A549 (cell line): Measurements from ENCODE around the gene TMSB4X. TPM values are rescaled to one million over a fixed set of nuclear protein-coding genes. Genes with fewer than 3 reads are reported as not detected.
A peak's percentile ranks its signal among the peaks of the same experiment; 100 is the strongest.

Source experiments
- ATAC-seq, 2 experiments: fragments of 200-7000 bp in 1 of 2; fragments of >200 bp in 1 of 2; cut with Nextera tagmentation in 1 of 2; cut with Tn5 transposase in 1 of 2; 3 replicates each; pipeline versions ENCODE4 v1.8.0 to v1.9.1; 2018 to 2020; ENCODE audit warnings: mild to moderate bottlenecking in 1 of 2, moderate library complexity in 1 of 2
- CTCF ChIA-PET: fragments of 300-600 bp; sonication (Branson Sonifier 250); formaldehyde crosslinking; extraction: SDS; loops from one replicate; lab custom pipeline; 2021; ENCODE audit warnings: antibody characterized with exemption, inconsistent platforms; lab: Yijun Ruan, JAX
- POLR2A ChIA-PET: fragments of 350-600 bp; formaldehyde crosslinking; extraction: SDS; loops from one replicate; lab custom pipeline; 2021; ENCODE audit warnings: antibody characterized with exemption, inconsistent platforms; lab: Yijun Ruan, JAX
- DNase-seq, 2 experiments: peaks; one replicate each; pipeline versions ENCODE4 v3.0.0 to v3.0.0-alpha.2; 2011 to 2016; ENCODE audit warnings: low read depth in 1 of 2, low spot score in 1 of 2
- FAIRE-seq: peaks from 2 replicates; lab custom pipeline; 2011; peaks lifted over from hg19 to GRCh38; lab: Jason Lieb, UNC
- H3K27ac ChIP-seq, 2 experiments: fragments of >200 bp; sonication (Bioruptor Twin); formaldehyde crosslinking; 3 replicates each; pipeline ENCODE4 v1.5.1; 2016 to 2017
- H3K4me1 ChIP-seq: fragments of >200 bp; sonication (Bioruptor Twin); formaldehyde crosslinking; 3 replicates; pipeline ENCODE4 v1.6.1; 2016
- H3K4me2 ChIP-seq: fragments of >200 bp; sonication (Bioruptor Twin); formaldehyde crosslinking; 3 replicates; pipeline ENCODE4 v1.6.1; 2016
- H3K4me3 ChIP-seq: fragments of >200 bp; sonication (Bioruptor Twin); formaldehyde crosslinking; 3 replicates; pipeline ENCODE4 v1.5.1; 2016
- H3K9me3 ChIP-seq: fragments of >200 bp; sonication (Bioruptor Twin); formaldehyde crosslinking; 3 replicates; pipeline ENCODE4 v1.6.1; 2016
- BHLHE40 ChIP-seq: IDR thresholded peaks from 2 replicates; pipeline ENCODE4 v1.6.1; 2012; ENCODE audit warnings: low read depth, low read length, inconsistent platforms
- CBX8 ChIP-seq: fragments of 200-600 bp; sonication (generic); IDR thresholded peaks from 2 replicates; pipeline ENCODE4 v1.6.1; 2016
- E2F6 ChIP-seq: IDR thresholded peaks from 2 replicates; pipeline ENCODE4 v1.6.1; 2012; ENCODE audit warnings: low read depth, borderline replicate concordance
- EP300 ChIP-seq, 2 experiments: fragments of >200 bp; sonication (Bioruptor Twin); formaldehyde crosslinking; IDR thresholded peaks; 2 replicates in 1 of 2; 3 replicates in 1 of 2; pipeline ENCODE4 v1.6.1; 2016 to 2017
- ESRRA ChIP-seq: fragments of 150-350 bp; IDR thresholded peaks from 2 replicates; pipeline ENCODE4 v1.6.1; 2014; ENCODE audit warnings: mild to moderate bottlenecking, low read length, borderline replicate concordance
- FOSL2 ChIP-seq, 2 experiments: fragments of 450-650 bp in 1 of 2; fragments of >200 bp in 1 of 2; sonication (Bioruptor Twin) in 1 of 2; formaldehyde crosslinking; IDR thresholded peaks; 2 replicates each; pipeline versions ENCODE4 v1.5.0 to v1.6.1; 2016 to 2020; ENCODE audit warnings: mild to moderate bottlenecking in 1 of 2, moderate library complexity in 1 of 2
- FOXS1 ChIP-seq: fragments of 250-450 bp; sonication (Bioruptor Pico); IDR thresholded peaks from 2 replicates; pipeline ENCODE4 v1.5.0; 2020; ENCODE audit warnings: mild to moderate bottlenecking, moderate library complexity
- GATA3 ChIP-seq: IDR thresholded peaks from 2 replicates; pipeline ENCODE4 v1.6.1; 2012; ENCODE audit warnings: borderline replicate concordance
- HES2 ChIP-seq: fragments of >200 bp; sonication (Bioruptor Twin); formaldehyde crosslinking; IDR thresholded peaks from 2 replicates; pipeline ENCODE4 v1.6.1; 2016
- HOXA7 ChIP-seq: fragments of 250-450 bp; sonication (Bioruptor Pico); IDR thresholded peaks from 2 replicates; pipeline ENCODE4 v1.5.0; 2020; ENCODE audit warnings: mild to moderate bottlenecking, moderate library complexity
- HOXB5 ChIP-seq: fragments of 250-450 bp; sonication (Bioruptor Pico); IDR thresholded peaks from 2 replicates; pipeline ENCODE4 v1.5.0; 2020; ENCODE audit warnings: mild to moderate bottlenecking, moderate library complexity
- JUN ChIP-seq, 2 experiments: fragments of >200 bp; sonication (Bioruptor Twin); formaldehyde crosslinking; IDR thresholded peaks; 2 replicates in 1 of 2; 3 replicates in 1 of 2; pipeline ENCODE4 v1.6.1; 2016 to 2017
- MAFK ChIP-seq: fragments of 450-650 bp; IDR thresholded peaks from 2 replicates; pipeline ENCODE4 v1.6.1; 2014; ENCODE audit not compliant: partially characterized antibody
- MAX ChIP-seq: IDR thresholded peaks from 2 replicates; pipeline ENCODE4 v1.6.1; 2012
- MYC ChIP-seq: IDR thresholded peaks from 2 replicates; pipeline ENCODE4 v1.6.1; 2012; ENCODE audit warnings: mild to moderate bottlenecking, inconsistent platforms, low read length, improper control_type of control experiment, borderline replicate concordance
- NR3C1 ChIP-seq: fragments of >200 bp; sonication (Bioruptor Twin); formaldehyde crosslinking; IDR thresholded peaks from 3 replicates; pipeline ENCODE4 v1.6.1; 2017
- POLR2AphosphoS2 ChIP-seq: conservative IDR thresholded peaks from 2 replicates; pipeline ENCODE4 v1.6.1; 2012; ENCODE audit warnings: low read length, improper control_type of control experiment, inconsistent platforms
- RAD21 ChIP-seq, 2 experiments: fragments of >200 bp in 1 of 2; sonication (Bioruptor Twin) in 1 of 2; formaldehyde crosslinking in 1 of 2; IDR thresholded peaks in 1 of 2; conservative IDR thresholded peaks in 1 of 2; 2 replicates in 1 of 2; 3 replicates in 1 of 2; pipeline ENCODE4 v1.6.1; 2012 to 2018; ENCODE audit warnings: inconsistent platforms in 1 of 2
- RARB ChIP-seq: fragments of 250-450 bp; sonication (Bioruptor Pico); IDR thresholded peaks from 2 replicates; pipeline ENCODE4 v1.8.0; 2021; ENCODE audit warnings: mild to moderate bottlenecking, moderate library complexity
- TFCP2L1 ChIP-seq: fragments of 250-450 bp; sonication (Bioruptor Pico); IDR thresholded peaks from 2 replicates; pipeline ENCODE4 v1.5.0; 2021; ENCODE audit warnings: mild to moderate bottlenecking
- ZNF302 ChIP-seq: fragments of 250-450 bp; sonication (Bioruptor Pico); IDR thresholded peaks from 2 replicates; pipeline ENCODE4 v1.9.0; 2021; ENCODE audit warnings: inconsistent platforms, mild to moderate bottlenecking, moderate library complexity
- WGBS: methylation state at CpG from one replicate; pipeline ENCODE4 v1.1.6; 2017; ENCODE audit errors: missing lambda C conversion rate; 5-methylcytosine and 5-hydroxymethylcytosine counted together
- polyA plus RNA-seq, 4 experiments: library from polyadenylated mRNA; depleted of rRNA in 3 of 4; stranded (reverse); fragments of >200 nt; fragmentation: RNase III in 1 of 4; extraction: RNeasy Plus Mini Kit Qiagen cat#74134 plus additional on column Dnase treatment in 1 of 4; gene quantifications; 2 replicates in 3 of 4; 3 replicates in 1 of 4; pipeline ENCODE4 v1.2.3, GENCODE V29; 2011 to 2017

TMSB4X gene
- polyA plus RNA-seq, 2 of the 4 experiments (the other 2 are of a cell fraction), result 3,130 to 7,447 TPM

GRCh38 chrX:12997906-12998687 is 23.2 kb downstream of the TMSB4X start:
- no peak for DNase-seq
- FAIRE-seq, result no peak
- peak overlapping the region; percentile 85 for H3K4me2 ChIP-seq
- H3K9me3 ChIP-seq, result no peaks in the 10 kb centered on the region
- peak overlapping the region; percentile 86 to 91 for H3K27ac ChIP-seq
- CTCF ChIA-PET, result interaction anchor here (1.1 to 1.5 kb wide), 3 partner anchors 10 to 13 kb away, joined by 3 to 5 read pairs (median 3); no protein-coding TSS in a partner anchor
- POLR2A ChIA-PET, result interaction anchor here (0.6 kb wide), 1 partner anchor 22 kb away, joined by 4 read pairs; no protein-coding TSS in a partner anchor
- ATAC-seq, result peak in 1 of 2 experiments; percentile 41; a peak in 3 of 6 replicates
- TF ChIP-seq MAX (peak; percentile 59), GATA3 (peak; percentile 25; the same call in 1 of the 2 replicates), E2F6 (peak; percentile 55; the same call in 1 of the 2 replicates), HOXA7 (no peak), ESRRA (no peak)
- WGBS, result 13% methylated on average over 5 of the region's 5 CpGs
- H3K4me1 ChIP-seq, result peaks cover 71% of the 10 kb centered on the region
- no peak overlapping the region for H3K4me3 ChIP-seq

- peak; percentile 61 for FAIRE-seq
Measured at GRCh38 chrX:12999422-12999821, 24.5 kb downstream of the TMSB4X start.

DNA sequence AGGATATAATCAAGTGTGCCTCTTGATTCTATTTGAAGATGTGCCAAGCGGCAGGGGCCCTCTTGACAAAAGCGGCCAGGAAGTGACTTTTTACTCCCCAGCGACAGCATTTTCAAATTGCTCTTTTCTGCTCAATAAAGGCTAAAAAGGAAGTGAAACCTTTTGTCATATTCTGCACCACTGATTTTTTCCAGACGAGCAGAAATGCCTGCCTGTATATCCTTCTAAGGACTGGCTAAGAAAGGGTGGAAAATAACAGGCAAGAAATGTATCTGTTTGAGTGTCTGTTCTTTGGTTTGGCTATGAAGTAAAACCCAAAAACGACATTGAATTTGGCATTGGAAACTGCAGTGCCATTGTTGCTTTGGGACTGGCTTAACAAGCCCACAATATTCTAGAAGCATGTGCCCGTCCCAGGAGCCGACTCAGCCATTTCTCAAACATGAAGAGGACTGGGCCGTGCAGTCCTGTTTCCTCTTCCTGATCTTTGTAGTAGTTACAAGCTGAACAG is 25.4 kb downstream of the TMSB4X start:
- no peak for ATAC-seq
- Histone ChIP-seq H3K9me3 (no peaks in the 10 kb centered on the region), H3K27ac (peak overlapping the region; percentile 70 to 86; a peak in 5 of 6 replicates), H3K4me3 (no peak overlapping the region), H3K4me1 (peaks cover 61% of the 10 kb centered on the region), H3K4me2 (peak overlapping the region; percentile 72; the same call in 2 of the 3 replicates)
- WGBS, result 81% methylated on average over 8 of the region's 8 CpGs
- ChIA-PET POLR2A (no interaction called here), CTCF (interaction anchor here (1.4 kb wide), 1 partner anchor 488 kb away, joined by 5 read pairs; no protein-coding TSS in a partner anchor)
- DNase-seq, result no peak
- no peak for FAIRE-seq
- TF ChIP-seq ZNF302 (CRISPR knock-in tag), result no peak
- TF ChIP-seq MAFK, result peak; percentile 10
- no peak for TF ChIP-seq NR3C1
- TF ChIP-seq MYC, result no peak
- no peak for TF ChIP-seq RARB (CRISPR knock-in tag)

More at GRCh38 chrX:12999422-12999821, 24.5 kb downstream of the TMSB4X start:
- ChIA-PET POLR2A (interaction anchor here (0.6 kb wide), 1 partner anchor 112 kb away, joined by 4 read pairs; no protein-coding TSS in a partner anchor), CTCF (interaction anchor here (0.6 kb wide), 1 partner anchor 9 kb away, joined by 3 read pairs; no protein-coding TSS in a partner anchor)
- WGBS, result 87% methylated on average over 9 of the region's 9 CpGs
- Histone ChIP-seq H3K27ac (peak overlapping the region; percentile 40 to 86; a peak in 5 of 6 replicates), H3K4me3 (no peak overlapping the region), H3K4me2 (no peak overlapping the region), H3K4me1 (peaks cover 62% of the 10 kb centered on the region), H3K9me3 (no peaks in the 10 kb centered on the region)
- ATAC-seq (no peak), DNase-seq (no peak)
- TF ChIP-seq FOXS1 (CRISPR knock-in tag), result no peak
- no peak for TF ChIP-seq JUN (IDR thresholded peaks at IDR 0.05)
- TF ChIP-seq RAD21 (conservative IDR thresholded peaks at IDR 0.05 in 1 of 2, IDR thresholded peaks at IDR 0.05 in 1 of 2), result no peak
- no peak for TF ChIP-seq CBX8

DNA sequence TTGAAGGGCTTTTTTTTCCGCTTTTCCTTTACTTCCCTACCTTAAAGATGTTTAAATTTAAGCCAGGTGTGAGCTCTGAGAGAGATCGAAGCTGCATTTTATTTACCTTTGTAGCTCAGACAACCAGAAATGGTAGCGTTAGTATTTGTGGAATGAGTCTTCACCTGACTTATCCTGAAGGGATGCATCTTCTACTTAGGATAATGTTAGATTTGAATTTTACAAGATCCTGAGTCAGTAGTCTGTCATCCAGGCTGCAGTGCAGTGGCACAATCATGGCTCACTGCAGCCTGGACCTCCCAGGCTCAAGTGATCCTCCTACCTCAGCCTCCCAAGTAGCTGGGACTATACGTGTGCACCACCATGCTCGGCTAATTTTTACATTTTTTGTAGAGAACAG is 26.2 kb downstream of the TMSB4X start:
- DNase-seq (no peak), ATAC-seq (peak in 1 of 2 experiments; percentile 60; a peak in 3 of 6 replicates), FAIRE-seq (peak; percentile 78)
- 46% methylated on average over 5 of the region's 5 CpGs for WGBS
- TF ChIP-seq TFCP2L1 (CRISPR knock-in tag) (no peak), EP300 (IDR thresholded peaks at IDR 0.05) (no peak), CBX8 (no peak), POLR2AphosphoS2 (no peak), E2F6 (no peak), BHLHE40 (no peak), HOXB5 (CRISPR knock-in tag) (no peak), RAD21 (conservative IDR thresholded peaks at IDR 0.05 in 1 of 2, IDR thresholded peaks at IDR 0.05 in 1 of 2) (no peak), HES2 (no peak), FOXS1 (CRISPR knock-in tag) (no peak), FOSL2 (IDR thresholded peaks at IDR 0.05) (no peak), FOSL2 (CRISPR knock-in tag; IDR thresholded peaks at IDR 0.05) (no peak), MYC (no peak)
- no peak overlapping the region for H3K4me3 ChIP-seq
- H3K4me1 ChIP-seq, result peaks cover 69% of the 10 kb centered on the region
- H3K27ac ChIP-seq, result peak overlapping the region; percentile 70 to 86
- H3K9me3 ChIP-seq, result no peaks in the 10 kb centered on the region
- CTCF ChIA-PET, result interaction anchor here (1.4 to 1.7 kb wide), 2 partner anchors 17 to 487 kb away, joined by 4 to 5 read pairs; no protein-coding TSS in a partner anchor
- peak overlapping the region; percentile 72; the same call in 2 of the 3 replicates for H3K4me2 ChIP-seq
- POLR2A ChIA-PET, result interaction anchor here (0.9 kb wide), 1 partner anchor 26 kb away, joined by 4 read pairs; the partner anchor contains the start of gene TMSB4X
